ENCODE results near the gene SLC2A11.
"Not testable (repeated sequence)": the region's sequence is repeated elsewhere in the genome, so short reads cannot be mapped to it uniquely, and the experiment has no call there.

SLC2A11 gene

DNA sequence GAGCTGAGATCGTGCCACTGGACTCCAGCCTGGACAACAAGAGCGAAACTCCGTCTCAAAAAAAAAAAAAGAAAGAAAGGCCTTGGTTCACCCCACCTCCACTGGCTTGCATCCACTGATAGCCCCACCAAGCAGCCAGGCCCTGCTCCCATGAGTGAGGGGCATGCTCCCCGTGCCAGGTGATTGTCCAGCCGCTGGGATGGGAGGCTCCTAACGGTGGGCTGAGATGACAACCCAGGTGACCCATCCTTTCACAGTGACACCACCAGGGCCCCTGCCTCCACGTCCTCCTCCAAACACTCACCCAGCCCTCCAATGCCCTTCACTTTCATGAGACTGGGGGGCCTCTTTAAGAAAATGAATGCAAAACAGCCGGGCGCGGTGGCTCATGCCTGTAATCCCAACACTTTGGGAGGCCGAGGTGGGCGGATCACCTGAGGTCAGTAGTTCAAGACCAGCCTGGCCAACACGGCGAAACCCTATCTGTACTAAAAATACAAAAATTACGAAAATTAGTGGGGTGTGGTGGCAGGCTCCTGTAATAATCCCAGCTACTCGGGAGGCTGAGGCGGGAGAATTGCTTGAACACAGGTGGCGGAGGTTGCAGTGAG is 10.3 kb upstream of the SLC2A11 start:
- no peak for DNase-seq

DNA sequence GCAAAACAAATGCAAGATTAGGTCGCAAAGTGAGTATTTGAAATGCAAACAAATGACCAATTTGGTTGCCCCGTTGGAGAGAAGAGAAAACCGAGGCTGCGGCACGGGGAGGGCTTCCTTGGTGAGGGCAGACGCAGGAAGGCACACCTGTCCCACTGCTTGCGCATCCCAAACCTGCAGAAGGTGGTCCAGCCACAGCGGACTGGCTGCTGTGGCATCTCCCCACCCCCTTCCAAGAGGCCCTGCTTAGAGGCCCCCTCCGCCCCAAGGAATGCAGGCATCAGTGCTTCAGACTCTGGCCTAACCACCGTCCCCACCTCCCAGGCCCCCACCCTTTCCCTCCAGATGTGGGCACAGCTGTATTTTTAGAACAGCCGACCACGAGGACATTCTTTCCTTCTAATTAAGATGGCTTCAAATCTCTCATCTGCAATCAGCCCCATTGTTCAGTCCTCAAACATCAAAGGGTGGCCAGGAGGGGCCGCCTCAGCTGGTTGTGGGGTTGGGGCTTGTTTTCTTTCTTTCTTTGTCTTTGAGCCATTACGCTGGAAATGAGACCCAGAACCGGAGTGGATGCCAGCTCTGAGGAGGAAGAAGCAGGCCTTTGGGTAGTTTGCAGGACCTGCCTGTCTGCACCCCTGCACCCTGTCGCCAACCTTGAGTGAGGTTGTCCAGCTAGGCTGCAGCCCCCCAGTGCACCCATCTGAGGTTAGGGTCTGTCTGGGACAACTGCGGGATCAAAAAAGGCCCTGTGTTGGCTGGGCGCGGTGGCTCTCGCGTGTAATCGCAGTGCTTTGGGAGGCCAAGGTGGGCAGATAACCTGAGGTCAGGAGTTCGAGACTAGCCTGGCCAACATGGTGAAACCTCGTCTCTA is 9.4 kb upstream of the SLC2A11 start:
- DNase-seq: no peak

DNA sequence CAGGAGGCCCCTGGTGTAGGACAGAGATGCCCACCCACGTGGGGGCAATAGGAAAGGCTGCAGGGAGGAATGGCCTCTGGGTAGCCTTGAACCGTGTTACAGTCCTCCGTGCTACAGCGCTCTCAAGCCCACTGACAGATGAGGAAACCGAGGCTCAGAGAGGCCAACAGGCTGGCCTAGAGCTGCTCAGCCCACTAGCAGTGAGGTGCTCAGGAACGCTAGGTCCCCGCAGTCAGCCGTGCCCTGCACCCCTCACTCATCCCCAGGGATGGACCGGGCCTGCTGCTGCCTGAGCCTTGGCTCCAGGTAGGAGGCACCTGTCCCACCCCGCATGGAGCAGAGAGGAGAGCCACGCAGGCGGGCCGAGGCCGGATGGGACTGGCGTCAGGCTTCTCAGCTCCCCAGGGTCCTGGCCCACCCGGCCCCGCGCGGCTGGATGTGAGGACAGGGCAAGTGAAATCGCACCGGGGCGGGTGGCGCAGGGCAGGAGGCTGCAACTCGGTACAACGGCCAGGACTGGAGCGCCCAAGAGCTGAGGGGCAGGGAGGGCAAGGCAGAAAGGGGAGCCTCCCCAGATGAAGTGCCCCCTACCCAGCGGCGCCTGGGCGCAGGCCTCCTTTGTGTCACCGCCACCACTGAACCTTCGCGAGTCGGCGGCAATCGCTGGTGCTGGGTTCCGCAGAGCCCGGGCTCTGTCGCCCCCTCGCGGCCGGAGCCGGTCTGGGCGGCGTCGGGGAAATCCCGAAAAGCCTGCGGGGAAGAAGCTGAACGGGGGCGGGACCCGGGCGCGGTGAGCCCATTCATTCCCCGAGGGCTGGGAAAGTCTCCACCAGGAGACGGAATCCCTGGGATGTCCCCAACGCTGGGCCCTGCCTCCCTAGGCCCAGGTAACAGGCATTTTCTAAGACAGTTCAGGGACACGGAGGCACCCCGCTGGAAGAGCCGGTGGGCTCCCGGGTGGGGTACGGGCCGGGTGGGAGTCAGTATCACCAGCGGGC is 8.4 kb upstream of the SLC2A11 start:
- DNase-seq: peak; percentile 57 to 76

DNA sequence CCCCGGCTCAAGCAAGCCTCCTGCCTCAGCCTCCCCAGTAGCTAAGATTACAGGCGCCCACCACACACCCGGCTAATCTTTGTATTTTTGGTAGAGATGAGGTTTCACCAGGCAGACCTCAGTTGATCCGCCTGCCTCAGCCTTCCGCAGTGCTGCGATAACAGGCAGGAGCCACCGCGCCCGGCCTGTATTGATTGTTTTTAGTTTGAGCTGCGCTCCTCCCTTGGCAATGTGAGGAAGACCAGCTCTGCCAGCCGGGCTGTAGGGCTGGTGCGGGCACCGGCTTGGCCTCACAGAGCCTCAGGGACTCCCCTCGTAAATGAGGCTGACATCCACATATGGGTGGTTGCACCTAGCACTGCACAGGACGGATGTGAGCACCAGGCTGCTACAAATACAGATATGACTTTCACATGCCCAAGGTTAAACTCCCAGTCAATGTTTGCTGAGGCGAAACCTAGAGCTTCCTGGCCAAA is 7.5 kb upstream of the SLC2A11 start:
- DNase-seq: no peak

DNA sequence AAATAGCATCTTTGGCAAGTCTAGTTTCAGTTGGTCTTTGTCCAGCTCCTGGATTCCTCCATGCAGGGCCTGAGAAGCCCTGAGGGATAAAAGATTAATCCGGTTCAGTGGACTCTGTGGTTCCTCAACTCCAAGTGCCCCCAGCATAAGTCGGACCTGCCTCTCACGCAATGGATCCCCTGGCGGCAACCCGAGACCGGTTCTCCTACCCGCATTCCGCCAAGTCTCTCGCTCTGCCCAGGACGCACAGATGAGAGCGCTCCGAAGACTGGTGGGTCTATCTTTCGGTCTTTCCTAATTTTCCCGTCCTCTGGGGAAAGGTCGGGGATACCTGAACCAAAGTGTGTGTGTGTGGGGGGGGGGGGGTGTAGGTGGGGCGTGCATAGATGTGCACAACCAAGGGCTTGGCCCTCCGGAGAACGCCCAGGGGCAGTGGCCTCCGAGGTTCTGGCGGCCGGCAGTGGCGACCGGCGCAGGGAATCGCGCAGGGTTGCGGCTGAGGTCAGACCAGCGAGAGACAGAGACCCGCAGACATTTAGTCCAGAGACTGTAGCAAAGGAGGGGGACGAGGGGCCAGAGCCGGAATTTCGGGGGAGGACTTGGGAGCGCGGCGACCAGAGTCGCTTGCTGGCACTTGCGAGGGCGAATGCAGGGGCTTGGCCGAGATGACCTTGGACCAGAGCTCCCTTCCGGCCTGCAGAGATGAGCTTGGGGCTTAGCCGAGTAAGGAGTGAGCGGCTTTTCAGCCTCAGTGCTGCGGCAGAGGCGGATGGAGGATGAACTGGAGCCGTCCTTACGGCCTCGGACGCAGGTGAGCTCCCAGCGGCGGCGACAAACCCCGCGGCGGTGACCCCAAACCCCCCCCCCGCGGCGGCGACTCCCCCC is 712 bp upstream of the SLC2A11 start:
- DNase-seq: peak; percentile 49 to 82

DNA sequence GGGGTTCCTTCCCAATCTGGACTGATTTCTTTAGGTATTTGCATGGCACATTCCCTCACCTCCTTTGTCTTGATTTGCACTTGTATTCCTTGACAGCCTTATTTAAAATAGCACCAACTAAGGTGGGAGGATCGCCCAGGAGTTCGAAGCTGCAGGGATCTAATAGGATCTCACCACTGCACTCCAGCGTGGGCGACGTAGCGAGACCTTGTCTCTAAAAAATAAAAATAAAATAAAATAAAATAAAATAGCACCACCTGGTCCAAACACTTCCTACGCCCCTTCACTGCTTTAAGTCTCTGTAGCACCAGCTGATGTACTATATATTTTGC is 775 bp downstream of the SLC2A11 start:
- no peak for DNase-seq

DNA sequence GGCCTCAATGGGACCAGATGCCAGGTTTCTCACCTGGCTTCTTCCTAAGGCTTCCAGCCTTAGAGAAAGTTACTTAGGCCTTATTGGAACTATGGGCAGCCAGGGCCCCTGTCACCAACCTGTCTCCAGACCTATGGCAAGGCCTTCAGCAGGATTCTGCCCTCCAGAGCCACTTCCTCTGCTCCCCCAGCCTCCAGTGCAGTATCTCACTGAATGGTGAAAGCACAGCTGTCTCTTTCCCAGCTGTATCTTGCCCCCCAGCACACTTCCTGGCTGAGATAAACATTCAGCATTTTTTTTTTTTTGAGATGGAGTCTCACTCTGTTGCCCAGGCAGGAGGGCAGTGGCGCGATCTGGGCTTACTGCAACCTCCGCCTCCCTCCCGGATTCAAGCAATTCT is 1.5 kb downstream of the SLC2A11 start:
- no peak for DNase-seq

DNA sequence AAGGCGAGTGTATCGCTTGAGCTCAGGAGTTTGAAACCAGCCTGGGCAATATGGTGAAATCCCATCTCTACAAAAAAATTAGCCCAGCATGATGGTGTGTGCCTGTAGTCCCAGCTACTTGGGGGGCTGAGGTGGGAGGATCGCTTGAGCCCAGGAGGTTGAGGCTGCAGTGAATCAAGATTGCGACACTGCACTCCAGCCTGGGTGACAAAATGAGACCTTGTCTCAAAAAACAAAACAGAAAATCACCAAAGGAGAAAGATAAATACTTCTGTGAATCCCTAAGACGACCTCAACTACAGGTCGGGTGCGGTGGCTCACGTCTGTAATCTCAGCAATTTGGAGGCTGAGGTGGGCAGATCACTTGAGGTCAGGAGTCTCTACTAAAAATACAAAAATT is 2.5 kb downstream of the SLC2A11 start:
- not testable (repeated sequence) for DNase-seq

DNA sequence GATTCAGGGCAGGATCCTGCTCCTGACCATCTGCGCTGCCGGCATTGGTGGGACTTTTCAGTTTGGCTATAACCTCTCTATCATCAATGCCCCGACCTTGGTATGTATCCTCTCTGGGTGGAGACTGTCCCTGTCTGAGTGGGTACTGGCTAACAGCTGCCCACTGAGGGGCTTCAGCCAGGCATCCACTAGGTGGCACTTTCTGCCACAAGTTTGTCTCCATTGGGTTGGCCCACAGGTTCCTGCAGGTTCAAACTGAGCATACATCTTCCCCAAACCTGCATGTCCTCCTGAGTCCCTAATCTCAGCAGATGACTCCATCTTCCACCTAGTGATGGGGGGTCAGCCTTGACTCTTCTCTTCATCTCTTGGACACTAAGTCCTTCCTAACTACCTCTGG is 4.4 kb downstream of the SLC2A11 start:
- peak; percentile 52 to 76 for DNase-seq

DNA sequence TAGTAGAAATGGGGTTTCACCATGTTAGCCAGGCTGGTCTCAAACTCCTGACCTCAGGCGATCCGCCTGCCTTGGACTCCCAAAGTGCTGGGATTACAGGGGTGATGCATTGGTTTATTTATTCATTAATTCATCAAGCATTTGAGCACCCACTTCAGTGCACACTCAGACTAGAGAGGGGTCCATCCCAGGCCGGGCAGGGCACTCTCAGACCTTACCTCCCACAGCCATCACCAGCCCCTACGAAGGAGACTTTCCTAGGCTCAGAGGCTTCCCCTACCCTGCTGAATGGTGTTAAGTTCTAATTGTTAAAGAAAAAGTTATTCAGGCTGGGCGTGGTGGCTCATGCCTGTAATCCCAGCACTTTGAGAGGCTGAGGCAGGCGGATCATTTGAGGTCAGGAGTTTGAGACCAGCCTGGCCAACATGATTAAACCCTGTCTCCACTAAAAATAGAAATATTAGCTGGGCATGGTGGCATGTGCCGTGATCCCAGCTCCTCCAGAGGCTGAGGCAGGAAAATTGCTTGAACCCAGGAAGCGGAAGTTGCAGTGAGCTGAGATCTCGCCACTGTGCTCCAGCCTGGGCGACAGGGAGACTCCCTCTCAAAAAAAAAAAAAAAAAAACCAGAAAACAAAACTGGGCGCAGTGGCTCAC is 7.0 kb downstream of the SLC2A11 start:
- DNase-seq: not testable (repeated sequence)

DNA sequence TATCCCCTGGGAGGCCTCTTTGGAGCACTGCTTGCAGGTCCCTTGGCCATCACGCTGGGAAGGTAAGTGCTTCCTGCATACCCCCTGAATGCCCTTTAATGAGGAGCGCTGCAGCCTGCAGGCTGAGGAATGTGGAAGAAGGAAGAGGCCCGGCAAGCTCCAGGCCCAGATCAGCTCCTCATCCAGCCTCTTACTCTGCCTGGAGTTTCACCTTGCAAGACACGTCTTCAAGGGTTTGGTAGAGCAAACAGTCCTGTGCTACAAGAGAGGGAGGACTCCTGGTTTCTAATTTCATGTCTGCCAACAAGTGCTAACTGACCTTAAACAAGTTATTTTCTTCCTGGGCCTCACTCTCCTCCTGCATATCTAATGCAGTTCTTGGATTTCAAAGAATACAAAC is 10.9 kb downstream of the SLC2A11 start:
- DNase-seq: no peak

DNA sequence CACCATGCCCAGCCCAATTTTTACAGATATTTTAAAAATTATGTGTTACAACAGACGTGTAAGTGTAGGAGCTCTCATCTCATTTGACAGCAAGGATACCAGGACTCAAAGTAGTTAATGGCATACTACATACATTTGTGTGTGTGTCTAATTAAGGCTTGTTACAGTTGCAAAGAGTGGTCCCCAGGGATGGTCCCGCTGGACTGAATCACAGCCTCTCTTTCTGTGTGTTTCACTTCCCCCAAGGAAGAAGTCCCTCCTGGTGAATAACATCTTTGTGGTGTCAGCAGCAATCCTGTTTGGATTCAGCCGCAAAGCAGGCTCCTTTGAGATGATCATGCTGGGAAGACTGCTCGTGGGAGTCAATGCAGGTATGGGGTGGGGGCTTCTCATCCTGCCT is 17.2 kb downstream of the SLC2A11 start:
- no peak for DNase-seq

DNA sequence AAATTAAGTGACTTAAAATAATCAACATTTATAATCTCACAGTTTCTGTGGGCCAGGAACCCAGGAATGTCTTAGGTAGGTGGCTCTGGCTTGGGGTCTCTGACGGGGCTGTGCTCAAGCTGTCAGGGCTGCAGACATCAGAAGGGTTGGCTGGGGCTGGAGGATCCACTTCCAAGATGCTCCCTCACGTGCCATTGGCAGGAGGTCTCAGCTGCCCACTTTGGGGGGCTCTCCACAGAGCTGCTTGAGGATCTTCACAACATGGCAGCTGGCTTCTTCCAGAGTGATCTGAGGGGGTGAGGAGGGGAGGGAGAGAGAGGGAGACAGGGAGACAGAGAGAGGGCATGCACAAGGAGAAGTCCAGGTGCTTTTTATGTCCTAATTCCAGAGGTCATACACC is 18.1 kb downstream of the SLC2A11 start:
- no peak for DNase-seq

DNA sequence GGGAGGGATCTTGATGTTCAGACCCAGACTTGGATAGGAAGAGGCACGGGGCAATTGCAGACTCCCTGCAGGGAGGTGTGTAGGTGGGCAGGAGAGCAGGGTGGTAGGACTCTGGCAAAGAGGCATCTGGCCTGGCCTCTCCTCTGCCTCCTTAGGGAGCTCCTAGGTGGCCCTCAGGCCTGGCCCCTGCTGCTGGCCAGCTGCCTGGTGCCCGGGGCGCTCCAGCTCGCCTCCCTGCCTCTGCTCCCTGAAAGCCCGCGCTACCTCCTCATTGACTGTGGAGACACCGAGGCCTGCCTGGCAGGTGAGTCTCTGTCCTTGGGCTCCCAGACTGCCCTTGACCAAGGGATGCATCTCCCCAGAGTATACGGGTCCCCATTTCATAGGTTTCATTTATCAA is 19.9 kb downstream of the SLC2A11 start:
- DNase-seq: no peak

DNA sequence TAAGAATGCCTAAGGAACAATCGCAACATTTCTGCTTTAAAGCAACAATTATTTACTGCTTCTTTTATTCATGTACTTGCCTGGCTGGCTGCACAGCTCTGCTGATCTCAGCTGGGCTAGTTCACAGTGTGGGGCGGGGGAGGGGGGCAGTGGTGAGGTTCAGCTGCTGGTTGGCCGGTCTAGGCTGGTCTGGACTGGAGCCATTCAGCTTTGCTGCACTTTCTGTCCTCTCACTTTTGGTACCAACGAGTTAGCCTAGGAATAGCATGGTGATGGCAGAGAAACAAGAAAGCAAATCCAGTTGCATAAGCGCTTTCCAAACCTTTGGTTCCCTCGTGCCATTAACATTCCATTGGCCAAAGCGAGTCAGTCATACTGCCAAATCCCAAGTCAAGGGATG is 20.5 kb downstream of the SLC2A11 start:
- no peak for DNase-seq

DNA sequence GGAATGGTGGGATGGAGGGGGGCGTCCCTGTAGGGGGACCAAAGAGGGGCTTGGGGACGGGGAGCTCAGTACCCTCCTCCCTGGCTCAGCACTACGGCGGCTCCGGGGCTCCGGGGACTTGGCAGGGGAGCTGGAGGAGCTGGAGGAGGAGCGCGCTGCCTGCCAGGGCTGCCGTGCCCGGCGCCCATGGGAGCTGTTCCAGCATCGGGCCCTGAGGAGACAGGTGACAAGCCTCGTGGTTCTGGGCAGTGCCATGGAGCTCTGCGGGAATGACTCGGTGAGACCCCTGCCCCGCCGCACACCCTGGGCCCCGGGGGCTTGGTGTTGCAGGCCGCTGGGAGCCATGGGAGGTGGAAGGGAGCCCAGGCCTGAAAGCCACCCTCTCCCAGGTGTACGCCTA is 24.7 kb downstream of the SLC2A11 start:
- no peak for DNase-seq

DNA sequence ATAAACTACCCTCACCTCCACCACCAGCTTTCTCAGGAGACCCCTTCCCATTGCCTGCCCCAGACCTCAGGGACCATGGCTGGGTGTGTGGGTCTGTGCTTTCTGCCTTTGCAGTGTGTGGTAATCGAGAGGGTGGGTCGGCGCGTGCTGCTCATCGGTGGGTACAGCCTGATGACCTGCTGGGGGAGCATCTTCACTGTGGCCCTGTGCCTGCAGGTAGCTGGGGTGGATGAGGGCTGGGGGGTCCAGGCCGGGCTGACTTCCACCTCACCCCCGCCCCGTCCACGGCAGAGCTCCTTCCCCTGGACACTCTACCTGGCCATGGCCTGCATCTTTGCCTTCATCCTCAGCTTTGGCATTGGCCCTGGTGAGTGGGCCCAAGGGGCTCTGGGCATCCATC is 26.0 kb downstream of the SLC2A11 start:
- no peak for DNase-seq

DNA sequence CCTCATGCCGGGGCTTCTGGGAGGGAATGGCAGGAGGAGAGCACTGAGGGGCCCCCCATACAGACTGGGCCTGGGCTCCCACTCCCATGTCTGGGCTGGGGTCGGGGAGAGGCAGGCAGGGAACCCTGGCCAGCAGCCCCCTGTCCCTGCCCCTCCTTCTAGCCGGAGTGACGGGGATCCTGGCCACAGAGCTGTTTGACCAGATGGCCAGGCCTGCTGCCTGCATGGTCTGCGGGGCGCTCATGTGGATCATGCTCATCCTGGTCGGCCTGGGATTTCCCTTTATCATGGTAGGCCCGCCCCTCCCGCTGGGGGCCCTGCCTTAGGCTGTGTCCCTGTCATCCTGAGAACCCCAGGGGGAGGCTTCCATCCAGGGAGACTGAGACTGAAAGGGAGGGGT is 26.5 kb downstream of the SLC2A11 start:
- DNase-seq: peak in 1 of 2 experiments; percentile 60

DNA sequence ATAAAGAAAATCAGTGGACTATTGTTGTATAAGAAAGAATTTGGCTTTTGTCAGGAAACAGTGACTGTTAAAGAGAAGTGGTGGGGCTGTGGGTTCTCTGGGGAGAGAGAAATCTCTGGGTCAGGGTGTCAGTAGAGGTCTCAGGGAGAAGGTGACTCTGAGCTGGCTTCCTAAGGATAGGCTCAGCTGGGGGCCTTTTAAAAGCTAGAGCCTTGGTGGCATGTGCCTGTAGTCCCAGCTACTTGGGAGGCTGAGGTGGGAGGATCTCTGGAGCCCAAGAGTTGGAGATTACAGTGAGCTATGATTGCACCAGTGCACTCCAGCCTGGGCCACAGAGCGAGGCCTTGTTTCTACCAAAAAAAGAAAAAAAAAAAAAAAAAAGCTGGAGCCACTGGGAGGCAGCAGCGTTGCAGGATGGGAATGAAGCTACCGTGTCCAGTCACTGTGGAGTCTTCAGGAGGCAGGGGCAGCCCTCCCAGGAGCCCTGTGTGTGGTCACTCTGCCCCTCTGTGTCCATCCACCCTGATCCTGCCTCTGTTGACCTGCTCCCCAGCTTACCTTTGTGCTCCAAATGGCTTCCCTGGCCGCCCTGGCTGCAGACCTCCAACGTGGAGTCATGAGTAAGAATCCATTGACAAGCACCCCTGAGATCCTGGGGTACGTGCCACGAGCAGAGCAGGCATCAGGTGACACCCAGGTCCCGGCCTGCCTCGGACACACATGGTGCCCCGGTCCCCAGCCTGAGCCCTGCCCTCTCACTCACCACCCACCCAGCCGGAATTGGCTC is 31.1 kb downstream of the SLC2A11 start:
- DNase-seq: peak; percentile 16 to 30

DNA sequence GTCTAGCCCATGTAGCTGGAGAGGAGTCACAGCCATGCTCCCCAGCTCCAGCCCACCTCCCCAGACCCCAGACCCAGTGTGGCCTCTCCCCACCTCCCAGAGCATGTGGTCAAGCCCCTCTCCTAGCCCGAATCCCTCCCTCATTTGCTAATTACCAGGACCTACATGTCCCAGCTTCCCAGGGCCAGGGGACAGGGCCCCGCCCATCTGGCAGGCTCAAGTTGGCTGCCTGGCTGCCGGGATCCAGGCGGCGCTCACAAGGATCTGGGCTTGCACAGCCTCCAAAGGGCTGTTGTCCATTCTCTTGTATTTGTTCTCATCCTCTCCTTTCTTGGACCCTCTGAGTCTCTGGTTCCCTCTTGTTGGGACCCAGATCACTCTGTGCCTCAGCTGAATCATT is 31.9 kb downstream of the SLC2A11 start:
- peak; percentile 17 to 41 for DNase-seq

DNA sequence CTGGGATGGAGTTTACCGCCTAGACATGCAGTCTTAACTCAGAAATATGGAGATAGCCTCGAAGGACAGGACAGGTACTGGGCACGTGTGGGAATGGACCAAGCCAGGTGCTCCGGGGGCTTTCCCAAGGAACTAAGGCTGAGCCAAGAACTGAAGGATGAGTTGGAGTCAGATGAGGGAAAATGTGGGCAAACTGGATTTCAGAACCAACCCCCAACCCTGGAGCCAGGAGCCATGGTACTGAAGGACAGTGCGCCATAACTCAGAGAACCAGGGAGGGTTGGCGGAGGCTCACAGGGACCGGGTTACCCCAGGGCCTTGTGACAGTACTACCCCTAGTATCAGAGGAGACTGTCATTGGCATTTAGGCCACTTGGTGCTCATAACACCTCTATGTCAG is 34.1 kb downstream of the SLC2A11 start:
- DNase-seq: no peak

Measured in NCI-H524 (cell line).